GM19397 (cell line): ENCODE results near the gene TMC3.

Experiments
- ATAC-seq: cut with Tn5 transposase; IDR thresholded peaks from one replicate; pipeline ENCODE4 v1.9.1; 2021; ENCODE audit warnings: mild to moderate bottlenecking, moderate library complexity; ENCODE audit not compliant: unreplicated experiment

Gene TMC3

DNA sequence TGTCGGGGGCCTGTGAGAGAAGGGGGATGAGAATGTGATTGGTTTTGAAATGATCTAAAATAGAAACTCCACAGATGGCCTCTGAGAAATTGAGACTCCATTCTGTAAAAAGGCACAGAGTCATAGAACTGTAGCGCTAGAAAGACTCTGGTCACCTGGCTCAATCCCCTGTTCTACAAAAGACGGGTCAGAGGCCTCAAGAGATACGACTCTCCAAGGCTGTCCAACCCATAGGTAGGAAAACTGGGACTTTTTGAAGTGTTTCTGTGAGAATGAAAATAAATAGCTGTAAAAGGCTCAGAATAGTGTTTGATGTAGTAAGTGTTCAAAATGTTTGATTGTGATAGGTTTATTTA lies 11.7 kb upstream of the TMC3 start:
- no peak for ATAC-seq

- ATAC-seq = no peak
Observed at GRCh38 chr15:81384891-81385720, 11.1 kb upstream of the TMC3 start.

GRCh38 chr15:81381720-81382119 lies 7.7 kb upstream of the TMC3 start:
- ATAC-seq = no peak

DNA sequence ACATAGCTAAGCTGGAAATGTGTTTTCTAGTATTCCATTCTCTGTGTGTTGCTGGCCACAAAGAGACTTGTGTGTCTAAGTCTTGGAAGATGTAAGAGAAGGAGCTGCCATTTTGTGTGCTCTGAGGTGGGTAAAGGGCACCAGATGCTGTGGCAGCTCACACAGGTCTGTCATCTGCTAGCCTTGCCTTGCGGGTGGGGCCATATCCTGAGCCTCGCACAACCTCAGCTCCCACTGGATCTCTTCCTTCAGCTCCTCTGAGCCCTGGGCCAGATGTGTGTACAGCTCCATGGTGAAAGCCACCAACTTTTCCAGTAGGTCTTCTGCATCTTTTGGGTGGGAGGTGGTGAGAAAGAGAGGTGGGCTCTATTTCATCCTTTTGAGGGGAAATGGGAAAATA lies 6.7 kb upstream of the TMC3 start:
- ATAC-seq = no peak

DNA sequence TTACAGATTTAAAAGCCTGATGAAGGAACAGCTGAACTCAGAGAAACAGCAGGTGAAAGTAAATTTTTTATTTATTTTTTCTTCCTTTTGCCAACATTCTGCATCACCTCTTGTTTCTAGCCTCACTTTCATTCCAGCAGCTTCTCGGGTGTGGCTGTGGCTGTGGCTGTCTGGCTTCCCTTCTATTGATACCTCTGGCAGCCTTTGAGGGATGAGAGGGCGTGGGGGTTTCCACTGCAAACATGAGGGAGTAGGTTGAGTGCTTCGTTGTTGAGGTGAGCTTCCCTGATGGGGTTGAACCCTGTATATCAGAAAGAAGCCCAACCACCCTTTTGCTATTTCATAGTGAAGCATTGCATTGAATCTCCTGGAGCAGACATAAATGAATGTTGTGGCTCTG lies 6.2 kb upstream of the TMC3 start:
- ATAC-seq = no peak

GRCh38 chr15:81379269-81379668 lies 5.3 kb upstream of the TMC3 start:
- no peak for ATAC-seq

DNA sequence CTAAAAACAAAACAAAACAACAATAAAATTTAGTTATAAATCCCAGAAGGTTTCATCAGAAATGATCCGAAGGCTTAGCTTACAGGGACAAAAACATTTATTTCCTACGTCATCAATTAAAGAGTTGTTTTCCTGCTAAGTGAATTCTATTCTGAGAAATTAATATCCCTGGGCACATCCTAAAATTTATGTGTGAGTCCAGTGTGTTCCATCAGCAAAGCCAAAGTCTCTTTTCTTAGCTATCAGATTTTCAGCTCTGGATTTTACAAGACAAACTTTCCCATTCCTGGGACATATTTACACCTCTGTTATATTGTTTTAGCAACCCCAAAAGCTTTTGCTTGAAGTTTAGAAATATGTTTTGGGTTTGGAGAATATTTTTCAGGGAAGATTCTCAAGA lies 4.4 kb upstream of the TMC3 start:
- ATAC-seq = no peak

DNA sequence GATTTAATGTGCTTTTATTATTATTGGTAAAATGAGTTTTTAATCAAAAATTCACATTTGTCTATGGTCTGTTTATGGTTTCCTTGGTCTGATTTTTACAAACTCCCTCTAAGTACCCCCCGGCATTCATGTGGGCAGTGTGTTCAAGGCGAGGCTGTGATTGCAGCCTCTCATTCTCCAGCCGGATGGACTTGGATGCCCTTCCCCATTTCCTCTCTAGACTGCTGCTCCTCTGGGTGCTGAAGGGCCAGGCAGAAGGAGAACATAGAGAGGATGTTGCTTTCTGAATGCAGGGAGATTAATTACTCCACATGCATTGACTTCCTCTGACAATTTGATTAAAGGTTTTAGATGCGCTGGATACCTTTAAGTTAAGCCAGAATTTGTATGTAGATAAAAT lies 3.9 kb upstream of the TMC3 start:
- no peak for ATAC-seq

DNA sequence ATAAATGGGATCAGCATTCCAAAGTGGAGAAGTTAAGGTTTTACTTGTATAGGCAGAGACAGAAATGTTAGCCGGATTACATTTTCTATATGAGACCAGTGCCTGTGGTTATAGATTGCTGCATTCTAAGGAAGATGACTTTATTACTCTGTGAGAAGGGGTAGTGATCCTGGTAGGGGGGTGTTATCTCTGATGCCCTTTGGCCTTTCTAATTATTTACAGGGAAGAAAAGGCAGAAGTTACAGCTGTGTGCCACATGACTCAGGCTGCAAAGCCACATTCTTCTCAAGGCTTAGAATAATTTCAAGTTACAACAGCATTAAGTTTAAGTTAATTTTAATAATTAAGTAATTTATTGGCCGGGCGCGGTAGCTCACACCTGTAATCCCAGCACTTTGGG lies 2.2 kb upstream of the TMC3 start:
- no peak for ATAC-seq

DNA sequence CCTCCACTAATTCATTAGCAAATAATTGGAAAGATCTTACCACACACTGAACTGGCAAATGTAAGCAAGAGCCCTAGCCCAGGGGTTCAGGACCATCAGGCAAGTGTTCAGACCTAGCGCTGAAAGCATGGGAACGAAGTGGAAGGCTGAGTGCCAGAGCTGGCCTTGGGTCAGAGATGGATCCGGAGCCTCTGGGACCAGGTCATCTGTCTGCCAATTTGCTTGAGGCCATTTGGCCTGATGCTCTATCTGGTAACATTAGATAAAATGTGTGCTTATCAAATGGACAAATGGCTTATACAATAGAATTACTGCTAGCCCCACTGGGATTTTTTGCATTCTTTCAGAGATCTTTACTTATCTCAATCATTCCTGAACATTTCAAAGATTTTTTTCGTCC lies 1.4 kb upstream of the TMC3 start:
- ATAC-seq = no peak

GRCh38 chr15:81373176-81373575 lies 837 bp downstream of the TMC3 start:
- no peak for ATAC-seq

- no peak for ATAC-seq
Observed at GRCh38 chr15:81372575-81372974, 1.4 kb downstream of the TMC3 start.

DNA sequence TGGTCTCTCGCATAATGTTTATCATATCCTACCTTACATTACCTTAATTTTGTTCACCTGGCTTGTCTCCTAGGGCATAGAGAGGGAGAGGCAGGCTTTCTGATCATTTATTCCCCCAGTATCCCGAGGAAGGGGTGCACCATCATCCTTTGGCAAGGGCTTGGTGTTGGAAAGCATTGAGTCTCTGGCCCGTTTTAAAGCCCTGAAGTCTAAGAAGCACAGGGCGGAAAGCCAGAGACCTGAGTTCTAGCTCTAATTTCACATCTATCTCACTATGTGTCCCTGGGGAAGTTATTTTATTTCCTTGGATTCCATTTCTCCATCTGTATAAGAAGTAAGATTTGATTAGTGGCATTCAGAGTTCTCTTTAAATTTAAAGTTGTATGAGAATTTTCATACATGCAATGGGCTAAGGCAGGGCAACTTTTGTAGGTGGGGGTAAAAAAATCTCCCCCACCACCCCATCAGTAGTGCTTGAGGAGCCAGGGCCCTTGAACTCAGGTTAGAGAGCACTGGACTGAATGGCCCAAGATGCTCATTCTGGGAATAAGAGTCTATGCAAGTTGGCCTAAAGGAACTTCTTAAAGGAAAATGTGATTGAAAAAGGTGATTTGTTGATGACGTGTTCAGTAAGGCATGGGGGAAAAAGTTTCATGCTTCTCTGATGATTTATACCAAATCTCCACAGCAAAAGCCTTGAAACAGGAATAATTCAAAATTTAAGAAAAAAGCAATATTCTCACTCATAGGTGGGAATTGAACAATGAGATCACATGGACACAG lies 10.1 kb downstream of the TMC3 start:
- no peak for ATAC-seq

GRCh38 chr15:81363276-81363675 lies 10.7 kb downstream of the TMC3 start:
- ATAC-seq = no peak

DNA sequence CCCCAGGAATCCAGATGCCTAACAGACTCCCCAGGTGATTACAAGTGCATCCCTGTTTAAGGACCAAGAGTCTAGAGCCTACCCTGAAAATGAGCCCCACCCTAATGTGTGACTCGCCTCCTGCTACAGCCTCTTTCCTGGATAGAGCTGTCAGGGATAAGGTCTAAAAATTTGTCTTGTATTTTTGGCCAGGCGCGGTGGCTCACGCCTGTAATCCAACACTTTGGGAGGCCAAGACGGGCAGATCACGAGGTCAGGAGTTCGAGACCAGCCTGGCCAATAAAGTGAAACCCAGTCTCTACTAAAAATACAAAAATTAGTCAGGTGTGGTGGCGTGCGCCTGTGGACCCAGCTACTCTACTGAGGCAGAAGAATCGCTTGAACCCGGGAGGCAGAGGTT lies 11.2 kb downstream of the TMC3 start:
- no peak for ATAC-seq

DNA sequence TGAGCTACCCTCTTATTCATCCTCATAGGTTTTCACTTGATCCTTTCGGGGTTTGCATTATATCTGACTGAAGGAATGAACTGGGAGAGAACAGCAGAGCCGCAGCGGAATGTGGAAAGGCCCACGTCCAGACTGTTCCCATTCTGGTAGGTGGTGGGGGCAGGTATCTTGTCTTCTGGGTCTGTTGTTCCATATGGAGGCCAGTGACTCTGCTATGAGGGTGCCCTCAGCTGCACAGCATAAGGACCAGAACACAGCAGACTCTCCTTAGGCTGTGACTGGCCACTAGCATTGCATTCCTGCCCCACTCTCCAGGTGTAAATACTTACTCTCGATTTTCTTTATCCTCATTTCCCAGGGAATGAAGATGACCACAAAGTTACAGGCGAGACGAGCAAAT lies 12.1 kb downstream of the TMC3 start:
- no peak for ATAC-seq

DNA sequence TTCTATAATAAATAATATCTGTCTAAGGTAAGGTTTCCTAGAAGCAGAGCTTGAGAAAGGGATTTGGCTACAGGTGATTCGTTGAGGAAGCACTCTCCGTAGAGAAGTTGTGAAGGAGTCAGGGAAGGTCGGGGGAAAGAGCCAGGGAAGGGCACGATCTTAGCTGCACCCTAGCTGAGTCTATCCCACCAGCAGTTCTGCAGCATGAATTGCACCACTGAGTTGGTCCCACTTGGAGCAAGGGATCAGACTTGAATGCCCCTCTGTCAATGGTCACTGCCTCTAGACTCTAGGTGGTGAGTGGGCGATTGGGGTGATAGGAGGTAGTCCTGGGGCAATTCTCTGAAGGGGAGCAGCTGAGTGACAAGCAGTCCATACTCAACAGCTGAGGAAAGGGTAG lies 13.5 kb downstream of the TMC3 start:
- ATAC-seq = no peak

- no peak for ATAC-seq
Observed at GRCh38 chr15:81358248-81358647, 15.8 kb downstream of the TMC3 start.

- no peak for ATAC-seq
Observed at GRCh38 chr15:81357180-81357686, 16.8 kb downstream of the TMC3 start.

- no peak for ATAC-seq
Observed at GRCh38 chr15:81356252-81356651, 17.8 kb downstream of the TMC3 start.

DNA sequence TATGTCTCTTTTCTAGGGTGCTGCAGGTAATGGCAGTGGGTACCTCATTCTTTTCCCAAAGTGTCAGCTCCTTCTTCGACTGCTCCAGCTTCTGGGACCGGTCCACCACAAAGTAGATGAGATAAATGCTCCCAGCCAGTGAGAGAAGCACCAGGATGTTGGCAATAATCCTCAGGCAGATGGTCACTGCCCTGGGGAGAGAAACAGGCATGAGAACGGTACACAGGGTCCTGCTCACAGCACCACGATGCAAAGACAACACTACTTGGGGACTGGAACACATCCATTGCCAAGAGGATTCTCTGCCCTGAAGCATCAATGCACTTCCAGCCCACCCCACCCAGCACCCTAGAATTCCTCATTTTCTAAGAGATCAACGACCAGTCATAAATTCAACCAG lies 22.4 kb downstream of the TMC3 start:
- ATAC-seq = no peak

GRCh38 chr15:81349271-81349670 lies 24.7 kb downstream of the TMC3 start:
- no peak for ATAC-seq
